Mucosa of descending colon (tissue), 3 donors: ENCODE results near the gene BTG2. TPM values are rescaled to one million over a fixed set of nuclear protein-coding genes. Genes with fewer than 3 reads are reported as not detected.

Source experiments
- ATAC-seq: fragments of 200-7000 bp; cut with Tn5 transposase; one replicate; pipeline ENCODE4 v1.9.1; 2020; ENCODE audit warnings: mild to moderate bottlenecking, moderate library complexity
- DNase-seq, 3 donors: peaks; one replicate each; pipeline ENCODE4 v3.0.0-alpha.2; 2020
- H3K36me3 ChIP-seq: fragments of 200-600 bp; one replicate; pipeline ENCODE4 v1.8.0; 2021; ENCODE audit warnings: low read depth, mild to moderate bottlenecking
- H3K4me1 ChIP-seq: fragments of 200-600 bp; one replicate; pipeline ENCODE4 v1.8.0; 2021; ENCODE audit warnings: low read depth, mild to moderate bottlenecking
- H3K4me3 ChIP-seq: fragments of 200-600 bp; one replicate; pipeline ENCODE4 v1.8.0; 2021; ENCODE audit warnings: mild to moderate bottlenecking
- H3K9me3 ChIP-seq: fragments of 200-600 bp; one replicate; pipeline ENCODE4 v1.8.0; 2021; ENCODE audit warnings: mild to moderate bottlenecking
- CTCF ChIP-seq: fragments of 200-600 bp; IDR thresholded peaks from one replicate; pipeline ENCODE4 v1.8.0; 2022; ENCODE audit warnings: antibody characterized with exemption, mild to moderate bottlenecking
- intact Hi-C, 2 donors: fragments of 100-400 bp; cut with DNase I in 1 of 2; cut with micrococcal nuclease in 1 of 2; formaldehyde crosslinking; loops; one replicate each; pipeline versions ENCODE4 v1.11.0 to v1.11.1; 2022; cut with DNase I, micrococcal nuclease
- total RNA-seq, 3 donors: library from RNA; stranded (reverse); fragmentation: NEBNext Ultra II Directional in 2 of 3; extraction: Animal tissue kit (Norgen Biotek cat#: 25700) in 2 of 3; gene quantifications; one replicate each; pipeline versions ENCODE4 v1.2.1 to v1.2.4, GENCODE V29; 2021 to 2023
- donor health status: DM: no; HTN: no; CAD: no; lungs with moderate emphysema.
- donor health status: DM: no; HTN: no; CAD: no.
- donor health status: DM: no; HTN: yes; CAD: no.

Gene BTG2
- total RNA-seq, 3 donors from 2014 or later = 65.7 to 406 (median 69.1) TPM

- intact Hi-C loops = loop anchor here (5.0 to 10.0 kb wide), 4 partner anchors 61 to 214 kb away; no protein-coding TSS in a partner anchor
- no peak for TF ChIP-seq CTCF
- no peaks in the 10 kb centered on the region for H3K9me3 ChIP-seq
- no peaks in the 10 kb centered on the region for H3K36me3 ChIP-seq
- ATAC-seq (peak; percentile 54), DNase-seq (peak in 1 of 3 donors; percentile 86)
- H3K4me1 ChIP-seq = peaks cover 25% of the 10 kb centered on the region
- no peak overlapping the region for H3K4me3 ChIP-seq
Measured at GRCh38 chr1:203271018-203271743, 34.1 kb upstream of the BTG2 start.

- ATAC-seq (no peak), DNase-seq (peak in 1 of 3 donors; percentile 47)
- H3K36me3 ChIP-seq = no peaks in the 10 kb centered on the region
- intact Hi-C loops = loop anchor here (5.0 to 10.0 kb wide), 4 partner anchors 60 to 213 kb away; no protein-coding TSS in a partner anchor
- no peaks in the 10 kb centered on the region for H3K9me3 ChIP-seq
- no peak for TF ChIP-seq CTCF
- no peak overlapping the region for H3K4me3 ChIP-seq
- H3K4me1 ChIP-seq = peaks cover 25% of the 10 kb centered on the region
Measured at GRCh38 chr1:203271962-203272632, 33.2 kb upstream of the BTG2 start.

GRCh38 chr1:203272633-203273205 lies 32.6 kb upstream of the BTG2 start:
- ATAC-seq = no peak

GRCh38 chr1:203273206-203273868 lies 32.0 kb upstream of the BTG2 start:
- ATAC-seq (peak; percentile 88), DNase-seq (peak; percentile 92 to 95 (median 94))
- intact Hi-C loops = loop anchor here (5.0 to 10.0 kb wide), 4 partner anchors 59 to 211 kb away; no protein-coding TSS in a partner anchor
- TF ChIP-seq CTCF = peak; percentile 96
- Histone ChIP-seq H3K9me3 (no peaks in the 10 kb centered on the region), H3K4me1 (peaks cover 34% of the 10 kb centered on the region), H3K4me3 (no peak overlapping the region), H3K36me3 (no peaks in the 10 kb centered on the region)

More at GRCh38 chr1:203272633-203273205, 32.6 kb upstream of the BTG2 start:
- Histone ChIP-seq H3K9me3 (no peaks in the 10 kb centered on the region), H3K4me3 (no peak overlapping the region), H3K36me3 (no peaks in the 10 kb centered on the region), H3K4me1 (peaks cover 28% of the 10 kb centered on the region)
- no peak for TF ChIP-seq CTCF
- peak in 1 of 3 donors; percentile 37 for DNase-seq
- intact Hi-C loops = loop anchor here (5.0 to 10.0 kb wide), 4 partner anchors 60 to 212 kb away; no protein-coding TSS in a partner anchor
